Natural killer cell treated with Interleukin-12 subunit alpha and Interleukin-12 subunit beta and Interleukin-15 and Interleukin-18, amount 100 ng/mL, for 72 hours (primary cell): ENCODE data around the gene ZCCHC8. TPM values are rescaled to one million over a fixed set of nuclear protein-coding genes. Genes with fewer than 3 reads are reported as not detected.
A peak's percentile ranks its signal among the peaks of the same experiment; 100 is the strongest.
"Not testable (repeated sequence)": the region's sequence is repeated elsewhere in the genome, so short reads cannot be mapped to it uniquely, and the experiment has no call there.

Source experiments
- ATAC-seq, 2 donors: fragments of 150-1000 bp; cut with Tn5 transposase in 1 of 2; sonication (Bioruptor Pico), chemical (Tn5 transposase) in 1 of 2; 2 replicates each; pipeline ENCODE4 v1.10.0; 2021
- DNase-seq: peaks from one replicate; pipeline ENCODE4 v3.0.0; 2022; ENCODE audit warnings: low spot score
- H3K27ac Mint-ChIP-seq, 2 donors: 1 replicate in 1 of 2; 2 replicates in 1 of 2; pipeline ENCODE4 v1.8.0; 2022; ENCODE audit warnings: mixed read lengths in 2 of 2, mild to moderate bottlenecking in 1 of 2, moderate library complexity in 1 of 2
- H3K27me3 Mint-ChIP-seq, 2 donors: 1 replicate in 1 of 2; 2 replicates in 1 of 2; pipeline ENCODE4 v1.8.0; 2022; ENCODE audit warnings: mixed read lengths in 2 of 2
- H3K36me3 Mint-ChIP-seq: one replicate; pipeline ENCODE4 v1.8.0; 2022; ENCODE audit warnings: mixed read lengths
- H3K4me1 Mint-ChIP-seq, 2 donors: 1 replicate in 1 of 2; 2 replicates in 1 of 2; pipeline ENCODE4 v1.8.0; 2022; ENCODE audit warnings: low read depth in 2 of 2, mixed read lengths in 2 of 2, mild to moderate bottlenecking in 1 of 2
- H3K4me3 Mint-ChIP-seq: one replicate; pipeline ENCODE4 v1.8.0; 2022; ENCODE audit warnings: mixed read lengths
- H3K9me3 Mint-ChIP-seq: 2 replicates; pipeline ENCODE4 v1.8.0; 2022; ENCODE audit warnings: mixed read lengths
- total RNA-seq, 2 donors: library from RNA; stranded (reverse); gene quantifications; one replicate each; pipeline ENCODE4 v1.2.3, GENCODE V29; 2022

ZCCHC8 gene
- total RNA-seq, 2 donors from 2014 or later = 37.0 to 42.7 TPM

GRCh38 chr12:122473543-122474323 is 27.0 kb downstream of the ZCCHC8 start:
- peaks cover 35% of the 10 kb centered on the region for H3K36me3 Mint-ChIP-seq
- H3K4me1 Mint-ChIP-seq = peaks cover 5 to 13% of the 10 kb centered on the region in 2 donors
- no peaks in the 10 kb centered on the region for H3K9me3 Mint-ChIP-seq
- no peak overlapping the region for H3K27ac Mint-ChIP-seq
- no peaks in the 10 kb centered on the region for H3K27me3 Mint-ChIP-seq
- H3K4me3 Mint-ChIP-seq = no peak overlapping the region
- ATAC-seq (no peak), DNase-seq (no peak)

GRCh38 chr12:122471324-122472226 is 29.2 kb downstream of the ZCCHC8 start:
- no peaks in the 10 kb centered on the region for H3K9me3 Mint-ChIP-seq
- ATAC-seq (peak in 1 of 2 donors; percentile 65), DNase-seq (no peak)
- H3K27ac Mint-ChIP-seq = peak overlapping the region in 1 of 2 donors; percentile 43
- H3K36me3 Mint-ChIP-seq = peaks cover 23% of the 10 kb centered on the region
- H3K4me3 Mint-ChIP-seq = no peak overlapping the region
- no peaks in the 10 kb centered on the region for H3K27me3 Mint-ChIP-seq
- peaks cover 5 to 13% of the 10 kb centered on the region in 2 donors for H3K4me1 Mint-ChIP-seq

DNA sequence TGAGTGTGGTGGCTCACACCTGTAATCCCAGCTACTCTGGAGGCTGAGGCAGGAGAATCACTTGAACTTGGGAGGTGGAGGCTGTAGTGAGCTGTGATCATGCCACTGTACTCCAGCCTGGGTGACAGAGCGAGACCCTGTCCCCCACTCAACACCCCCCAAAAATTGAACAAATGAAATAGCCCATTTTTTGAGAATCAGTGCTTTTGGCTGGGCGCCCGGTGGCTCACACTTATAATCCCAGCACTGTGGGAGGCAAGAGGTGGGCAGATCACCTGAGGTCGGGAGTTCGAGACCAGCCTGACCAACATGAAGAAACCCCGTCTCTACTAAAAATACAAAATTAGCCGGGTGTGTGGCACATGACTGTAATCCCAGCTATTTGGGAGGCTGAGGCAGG is 30.2 kb downstream of the ZCCHC8 start:
- not testable (repeated sequence) for H3K4me3 Mint-ChIP-seq, H3K27ac Mint-ChIP-seq, ATAC-seq, DNase-seq, H3K9me3 Mint-ChIP-seq, H3K4me1 Mint-ChIP-seq, H3K27me3 Mint-ChIP-seq
- H3K36me3 Mint-ChIP-seq = peaks cover 13% of the 10 kb centered on the region

- H3K27me3 Mint-ChIP-seq, H3K4me3 Mint-ChIP-seq, H3K9me3 Mint-ChIP-seq, H3K27ac Mint-ChIP-seq, H3K4me1 Mint-ChIP-seq, DNase-seq, H3K36me3 Mint-ChIP-seq, ATAC-seq: not testable (repeated sequence)
Observed at GRCh38 chr12:122469856-122470255, 30.9 kb downstream of the ZCCHC8 start.

DNA sequence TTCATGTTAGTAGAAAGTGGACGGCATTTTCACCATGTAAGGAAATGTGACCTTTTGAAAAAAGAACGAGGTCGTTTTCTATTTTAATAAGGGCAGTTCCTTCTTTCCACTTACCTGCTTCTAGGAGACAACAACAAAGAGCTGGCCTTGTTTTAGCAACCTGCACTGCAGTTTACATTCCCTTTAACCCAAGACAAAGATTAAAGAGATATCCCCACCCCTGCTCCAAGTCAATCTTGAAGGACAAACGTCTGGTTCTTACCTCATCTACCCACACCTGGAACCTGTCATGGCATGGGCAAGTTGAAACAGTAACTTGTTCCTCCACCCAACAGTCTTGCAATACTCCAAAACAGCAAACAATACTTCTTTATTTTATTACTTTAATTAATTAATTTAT is 32.7 kb downstream of the ZCCHC8 start:
- Mint-ChIP-seq H3K36me3 (no peaks in the 10 kb centered on the region), H3K4me3 (no peak overlapping the region), H3K27me3 (no peaks in the 10 kb centered on the region), H3K9me3 (no peaks in the 10 kb centered on the region), H3K4me1 (peaks cover 5 to 6% of the 10 kb centered on the region in 2 donors), H3K27ac (no peak overlapping the region)
- DNase-seq (no peak), ATAC-seq (no peak)

GRCh38 chr12:122464317-122465042 is 36.3 kb downstream of the ZCCHC8 start:
- not testable (repeated sequence) for H3K27me3 Mint-ChIP-seq, H3K9me3 Mint-ChIP-seq, H3K27ac Mint-ChIP-seq, DNase-seq, ATAC-seq, H3K4me1 Mint-ChIP-seq, H3K4me3 Mint-ChIP-seq, H3K36me3 Mint-ChIP-seq

- Mint-ChIP-seq H3K9me3 (no peaks in the 10 kb centered on the region), H3K27ac (no peak overlapping the region), H3K36me3 (no peaks in the 10 kb centered on the region), H3K4me3 (no peak overlapping the region), H3K27me3 (no peaks in the 10 kb centered on the region), H3K4me1 (peaks cover 0 to 2% of the 10 kb centered on the region in 2 donors)
- no peak for ATAC-seq
- DNase-seq = no peak
Observed at GRCh38 chr12:122460641-122461040, 40.1 kb downstream of the ZCCHC8 start.

- DNase-seq (no peak), ATAC-seq (no peak)
- Mint-ChIP-seq H3K27ac (no peak overlapping the region), H3K9me3 (no peaks in the 10 kb centered on the region), H3K27me3 (no peaks in the 10 kb centered on the region), H3K36me3 (no peaks in the 10 kb centered on the region), H3K4me3 (no peak overlapping the region), H3K4me1 (peaks cover 0 to 2% of the 10 kb centered on the region in 2 donors)
Observed at GRCh38 chr12:122460061-122460460, 40.7 kb downstream of the ZCCHC8 start.

DNA sequence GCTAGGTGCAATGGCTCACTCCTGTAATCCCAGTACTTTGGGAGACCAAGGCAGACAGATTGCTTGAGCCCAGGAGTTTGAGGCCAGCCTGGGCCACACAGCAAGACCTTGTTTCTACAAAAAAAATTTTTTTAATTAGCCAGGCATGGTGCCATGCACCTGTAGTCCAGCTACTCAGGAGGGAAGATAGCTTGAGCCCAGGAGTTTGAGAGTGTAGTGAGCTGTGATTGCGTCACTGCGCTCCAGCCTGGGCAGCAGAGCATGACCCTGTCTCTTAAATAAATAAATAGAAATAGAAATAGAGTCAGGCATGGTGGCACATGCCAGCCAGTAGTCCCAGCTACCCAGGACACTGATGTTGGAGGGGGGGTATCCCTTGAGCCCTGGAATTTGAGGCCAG is 41.5 kb downstream of the ZCCHC8 start:
- no peak overlapping the region for H3K27ac Mint-ChIP-seq
- H3K4me1 Mint-ChIP-seq = peaks cover under 1 to 5% of the 10 kb centered on the region in 2 donors
- no peak overlapping the region for H3K4me3 Mint-ChIP-seq
- ATAC-seq (no peak), DNase-seq (no peak)
- no peaks in the 10 kb centered on the region for H3K27me3 Mint-ChIP-seq
- no peaks in the 10 kb centered on the region for H3K36me3 Mint-ChIP-seq
- no peaks in the 10 kb centered on the region for H3K9me3 Mint-ChIP-seq

DNA sequence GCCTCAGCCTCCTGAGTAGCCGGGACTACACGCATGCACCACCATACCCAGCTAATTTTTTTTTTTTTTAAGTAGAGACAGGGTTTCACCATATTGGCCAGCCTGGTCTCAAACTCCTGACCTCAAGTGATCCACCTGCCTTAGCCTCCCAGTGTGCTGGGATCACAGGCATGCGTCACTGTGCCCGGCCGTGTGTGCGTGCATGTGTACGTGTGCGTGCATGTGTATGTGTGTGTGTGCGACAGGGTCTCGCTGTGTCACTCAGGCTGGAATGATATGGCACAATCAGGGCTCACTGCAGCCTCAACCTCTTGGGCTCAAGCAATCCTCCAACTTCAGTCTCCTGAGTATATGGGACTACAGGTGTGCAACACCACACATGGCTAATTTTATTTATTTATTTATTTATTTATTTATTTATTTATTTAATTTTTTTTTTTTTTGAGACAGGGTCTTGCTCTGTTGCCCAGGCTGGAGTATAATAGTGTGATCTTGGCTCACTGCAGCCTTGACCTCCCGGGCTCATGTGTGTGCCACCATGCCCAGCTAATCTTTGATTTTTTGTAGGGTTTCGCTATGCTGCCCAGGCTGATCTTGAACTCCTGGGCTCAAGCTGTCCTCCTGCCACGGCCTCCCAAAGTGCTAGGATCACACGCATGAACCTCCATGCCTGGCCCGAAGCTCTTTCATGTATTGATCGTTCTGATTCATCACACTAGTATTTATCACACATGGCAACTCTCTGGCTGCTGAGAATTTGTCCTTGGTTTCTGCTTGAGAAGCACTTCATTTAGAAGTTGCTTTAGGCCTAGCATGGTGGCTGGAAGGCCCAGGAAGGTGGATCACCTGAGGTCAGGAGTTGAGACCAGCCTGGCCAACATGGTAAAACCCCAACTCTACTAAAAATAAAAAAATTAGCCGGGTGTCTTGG is 42.4 kb downstream of the ZCCHC8 start:
- Mint-ChIP-seq H3K27ac (no peak overlapping the region), H3K4me3 (no peak overlapping the region), H3K36me3 (no peaks in the 10 kb centered on the region), H3K9me3 (no peaks in the 10 kb centered on the region), H3K27me3 (no peaks in the 10 kb centered on the region), H3K4me1 (peaks cover 9 to 13% of the 10 kb centered on the region in 2 donors)
- ATAC-seq (no peak), DNase-seq (no peak)

GRCh38 chr12:122457627-122458026 is 43.1 kb downstream of the ZCCHC8 start:
- no peak for ATAC-seq
- no peak overlapping the region for H3K27ac Mint-ChIP-seq

DNA sequence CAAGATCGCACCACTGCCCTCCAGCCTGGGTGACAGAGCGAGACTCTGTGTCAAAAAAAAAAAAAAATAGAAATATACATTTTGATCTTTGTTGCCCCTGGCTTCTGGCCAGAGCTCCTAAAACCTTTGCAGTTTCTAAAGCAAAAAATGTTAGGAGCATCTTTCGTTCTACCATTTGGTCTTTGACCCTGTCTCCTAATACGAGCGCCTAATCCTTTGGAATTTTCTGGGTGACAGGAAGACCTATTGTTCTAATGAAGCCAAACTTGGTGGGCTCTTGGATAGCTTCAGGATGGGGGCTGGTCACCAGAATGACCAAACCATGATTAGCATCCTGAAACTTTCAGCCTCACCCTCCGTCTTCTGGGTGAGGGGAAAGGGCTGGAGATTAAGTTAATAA is 46.0 kb downstream of the ZCCHC8 start:
- H3K27ac Mint-ChIP-seq = peak overlapping the region; percentile 94 to 98

More at GRCh38 chr12:122457627-122458026, 43.1 kb downstream of the ZCCHC8 start:
- Mint-ChIP-seq H3K4me1 (peaks cover 17 to 21% of the 10 kb centered on the region in 2 donors), H3K9me3 (no peaks in the 10 kb centered on the region), H3K27me3 (no peaks in the 10 kb centered on the region), H3K4me3 (no peak overlapping the region), H3K36me3 (no peaks in the 10 kb centered on the region)
- DNase-seq = no peak

More for the DNA sequence above, 46.0 kb downstream of the ZCCHC8 start:
- Mint-ChIP-seq H3K4me3 (no peak overlapping the region), H3K4me1 (peaks cover 23% of the 10 kb centered on the region in 2 donors), H3K27me3 (no peaks in the 10 kb centered on the region), H3K36me3 (no peaks in the 10 kb centered on the region), H3K9me3 (no peaks in the 10 kb centered on the region)
- ATAC-seq (no peak), DNase-seq (no peak)
